HL-60 (cell line): ENCODE measurements around the gene GNG8.

Experiments used
- GABPA ChIP-seq: IDR thresholded peaks from 2 replicates; pipeline ENCODE4 v1.6.1; 2012; ENCODE audit warnings: low read depth
- TF ChIP-seq, protein P1 (sequence below): IDR thresholded peaks from one replicate; pipeline ENCODE4 v1.5.1; 2011; ENCODE audit warnings: low read length, control low read depth, inconsistent platforms; ENCODE audit not compliant: insufficient read depth

DNA sequence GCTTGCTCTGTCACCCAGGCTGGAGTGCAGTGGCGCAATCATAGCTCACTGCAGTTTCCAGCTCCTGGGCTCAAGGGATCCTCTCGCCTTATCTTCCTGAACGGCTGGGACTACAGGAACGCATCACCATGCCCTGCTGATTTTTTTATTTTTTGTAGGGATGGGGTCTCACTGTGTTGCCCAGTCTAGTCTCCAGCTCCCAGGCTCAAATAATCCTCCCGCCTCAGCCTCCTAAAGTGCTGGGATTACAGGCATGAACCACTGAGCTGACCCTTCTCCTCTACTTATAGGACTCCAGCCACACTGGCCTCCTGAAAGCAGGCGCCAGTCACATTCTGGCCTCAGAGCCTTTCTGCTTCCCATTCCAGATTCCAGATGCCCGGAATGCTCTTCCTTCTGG is 14.4 kb upstream of the GNG8 start:
- TF ChIP-seq GABPA: no peak
- TF ChIP-seq, protein P1, sequence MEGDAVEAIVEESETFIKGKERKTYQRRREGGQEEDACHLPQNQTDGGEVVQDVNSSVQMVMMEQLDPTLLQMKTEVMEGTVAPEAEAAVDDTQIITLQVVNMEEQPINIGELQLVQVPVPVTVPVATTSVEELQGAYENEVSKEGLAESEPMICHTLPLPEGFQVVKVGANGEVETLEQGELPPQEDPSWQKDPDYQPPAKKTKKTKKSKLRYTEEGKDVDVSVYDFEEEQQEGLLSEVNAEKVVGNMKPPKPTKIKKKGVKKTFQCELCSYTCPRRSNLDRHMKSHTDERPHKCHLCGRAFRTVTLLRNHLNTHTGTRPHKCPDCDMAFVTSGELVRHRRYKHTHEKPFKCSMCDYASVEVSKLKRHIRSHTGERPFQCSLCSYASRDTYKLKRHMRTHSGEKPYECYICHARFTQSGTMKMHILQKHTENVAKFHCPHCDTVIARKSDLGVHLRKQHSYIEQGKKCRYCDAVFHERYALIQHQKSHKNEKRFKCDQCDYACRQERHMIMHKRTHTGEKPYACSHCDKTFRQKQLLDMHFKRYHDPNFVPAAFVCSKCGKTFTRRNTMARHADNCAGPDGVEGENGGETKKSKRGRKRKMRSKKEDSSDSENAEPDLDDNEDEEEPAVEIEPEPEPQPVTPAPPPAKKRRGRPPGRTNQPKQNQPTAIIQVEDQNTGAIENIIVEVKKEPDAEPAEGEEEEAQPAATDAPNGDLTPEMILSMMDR: no peak
